HG02943 (cell line): ENCODE data around the gene ANGPTL4.
"Not testable (repeated sequence)": the region's sequence is repeated elsewhere in the genome, so short reads cannot be mapped to it uniquely, and the experiment has no call there.

Experiments used
- ATAC-seq: cut with Tn5 transposase; IDR thresholded peaks from one replicate; pipeline ENCODE4 v1.9.1; 2021; ENCODE audit warnings: mild to moderate bottlenecking, low read depth, moderate library complexity; ENCODE audit not compliant: unreplicated experiment

The ANGPTL4 gene

DNA sequence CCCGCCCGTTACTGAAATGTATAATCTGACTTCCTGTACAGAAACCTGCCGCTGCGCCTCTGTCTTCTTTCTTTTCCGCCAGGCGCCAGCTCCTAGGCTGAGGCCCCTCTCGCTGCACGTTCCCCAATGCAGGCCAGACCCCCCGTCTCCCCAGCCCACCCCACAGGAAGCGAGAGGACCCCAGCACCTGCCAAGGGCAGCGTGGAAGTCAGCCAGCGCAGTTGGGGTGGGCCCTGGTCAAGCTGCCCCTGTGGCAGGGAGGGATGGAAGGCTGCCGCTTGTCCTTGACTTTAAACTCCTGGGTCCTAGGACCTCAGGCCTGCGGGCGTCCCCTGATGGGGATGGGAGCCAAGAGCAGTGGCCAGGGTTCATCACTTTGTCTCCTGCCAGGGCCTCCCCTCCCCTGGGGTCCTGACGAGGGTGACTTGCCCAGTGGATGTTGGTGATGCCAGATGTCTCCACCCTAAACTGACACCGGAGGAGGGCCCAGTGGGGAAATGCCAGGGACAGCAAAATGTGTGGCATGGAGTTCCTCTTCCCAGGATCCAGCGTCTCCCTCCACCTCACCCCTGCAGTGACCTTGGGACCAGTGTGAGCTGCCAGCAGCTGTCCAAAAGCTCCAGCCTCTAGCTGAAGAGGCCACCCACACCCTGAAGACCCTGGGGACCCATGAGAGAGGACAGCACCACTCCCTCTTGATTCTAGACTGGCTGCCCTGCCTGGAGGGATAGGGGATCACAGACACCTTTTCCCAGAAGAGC is 40.6 kb downstream of the ANGPTL4 start:
- ATAC-seq: no peak

DNA sequence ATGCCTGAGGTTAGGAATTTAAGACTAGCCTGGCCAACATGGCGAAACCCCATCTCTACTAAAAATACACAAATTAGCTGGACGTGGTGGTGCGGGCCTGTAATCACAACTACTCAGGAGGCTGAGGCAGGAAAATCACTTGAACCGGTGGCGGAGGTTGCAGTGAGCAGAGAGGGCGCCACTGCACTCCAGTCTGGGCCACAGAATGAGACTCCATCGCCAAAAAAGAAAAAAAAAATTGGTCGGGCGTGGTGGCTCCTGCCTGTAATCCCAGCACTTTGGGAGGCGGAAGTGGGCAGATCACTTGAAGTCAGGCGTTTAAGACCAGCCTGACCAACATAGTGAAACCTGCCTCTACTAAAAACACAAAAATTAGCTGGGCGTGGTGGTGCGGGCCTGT is 46.8 kb downstream of the ANGPTL4 start:
- ATAC-seq: not testable (repeated sequence)

DNA sequence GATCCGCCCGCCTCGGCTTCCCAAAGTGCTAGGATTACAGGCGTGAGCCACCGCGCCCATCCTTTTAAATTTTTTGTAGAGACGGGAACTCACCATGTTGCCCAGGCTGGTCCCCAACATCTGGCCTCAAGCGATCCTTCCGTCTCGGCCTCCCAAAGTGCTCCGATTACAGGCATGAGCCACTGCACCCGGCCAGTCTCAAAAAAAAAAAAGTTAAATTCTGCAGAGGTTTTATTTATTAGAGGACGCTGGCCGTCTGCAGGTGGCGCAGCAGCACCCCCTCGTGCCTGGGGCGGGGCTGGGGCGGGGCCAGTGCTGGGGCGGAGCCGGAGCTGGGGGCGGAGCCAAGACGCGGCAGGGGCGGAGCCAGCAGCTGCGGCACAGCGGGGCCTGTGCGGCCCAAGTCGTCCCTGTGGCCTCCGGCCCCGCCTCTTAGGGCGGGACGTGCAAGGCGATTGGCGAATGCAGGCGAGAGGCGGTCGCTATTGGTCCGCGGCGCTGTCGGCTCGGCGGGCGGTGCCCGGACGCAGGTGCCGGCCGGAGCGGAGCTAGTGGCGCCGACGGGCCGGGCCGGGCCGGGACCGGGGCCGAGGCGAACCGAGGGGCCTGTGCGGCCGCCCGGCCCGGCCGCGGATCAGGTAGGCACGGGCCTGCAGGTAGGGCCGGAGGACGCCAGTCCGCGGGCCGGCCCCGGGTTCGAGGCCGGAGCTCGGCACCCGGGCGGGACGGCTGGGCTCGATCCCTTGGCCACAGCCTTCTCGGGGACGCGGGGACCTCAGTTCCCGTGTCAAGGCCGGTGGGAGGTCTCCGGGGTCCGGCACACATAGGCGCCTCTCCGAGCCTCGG is 49.1 kb downstream of the ANGPTL4 start, which contains the start of gene MARCHF2:
MARCHF2 (plus strand) TSS at position 523 of the 846 bp plus-strand sequence. CDS start 8,536 bp downstream, outside the sequence.
- peak; percentile 96 for ATAC-seq

DNA sequence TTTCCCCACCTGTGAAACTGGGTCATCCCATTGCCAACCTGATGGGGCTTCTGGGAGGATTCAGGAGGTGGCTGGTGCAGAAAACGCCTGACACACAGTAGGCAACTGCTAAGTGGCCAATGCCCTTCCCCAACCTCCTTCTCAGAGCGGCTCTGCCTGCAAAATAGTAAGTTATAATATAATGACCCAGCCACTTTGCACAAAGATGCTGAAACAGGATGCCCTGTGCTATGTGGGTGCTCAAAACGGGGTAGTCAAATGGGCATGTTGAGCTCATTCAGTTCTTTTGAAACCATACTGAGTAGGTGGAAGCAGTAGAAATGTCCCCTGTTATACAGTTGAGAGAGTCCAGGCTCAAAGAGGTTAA is 49.7 kb downstream of the ANGPTL4 start:
- no peak for ATAC-seq

DNA sequence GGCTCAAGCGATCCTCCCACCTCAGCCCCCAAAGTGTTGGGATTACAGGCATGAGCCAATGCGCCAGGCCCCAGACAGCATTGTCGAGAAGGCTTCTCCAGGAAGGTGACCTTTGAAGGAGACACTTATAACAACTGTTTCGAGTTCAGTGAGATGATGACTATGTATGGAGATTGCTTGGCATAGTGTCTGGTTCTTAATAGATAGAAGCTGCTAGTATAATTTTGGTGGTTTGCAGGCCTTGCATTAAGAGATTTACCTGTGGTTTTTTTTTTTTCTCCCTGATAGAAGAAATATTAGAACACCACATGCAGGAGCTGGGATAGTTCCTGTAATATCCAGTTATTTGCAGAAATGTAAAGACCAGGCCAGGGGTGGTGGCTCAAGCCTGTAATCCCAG is 52.8 kb downstream of the ANGPTL4 start:
- ATAC-seq: no peak

DNA sequence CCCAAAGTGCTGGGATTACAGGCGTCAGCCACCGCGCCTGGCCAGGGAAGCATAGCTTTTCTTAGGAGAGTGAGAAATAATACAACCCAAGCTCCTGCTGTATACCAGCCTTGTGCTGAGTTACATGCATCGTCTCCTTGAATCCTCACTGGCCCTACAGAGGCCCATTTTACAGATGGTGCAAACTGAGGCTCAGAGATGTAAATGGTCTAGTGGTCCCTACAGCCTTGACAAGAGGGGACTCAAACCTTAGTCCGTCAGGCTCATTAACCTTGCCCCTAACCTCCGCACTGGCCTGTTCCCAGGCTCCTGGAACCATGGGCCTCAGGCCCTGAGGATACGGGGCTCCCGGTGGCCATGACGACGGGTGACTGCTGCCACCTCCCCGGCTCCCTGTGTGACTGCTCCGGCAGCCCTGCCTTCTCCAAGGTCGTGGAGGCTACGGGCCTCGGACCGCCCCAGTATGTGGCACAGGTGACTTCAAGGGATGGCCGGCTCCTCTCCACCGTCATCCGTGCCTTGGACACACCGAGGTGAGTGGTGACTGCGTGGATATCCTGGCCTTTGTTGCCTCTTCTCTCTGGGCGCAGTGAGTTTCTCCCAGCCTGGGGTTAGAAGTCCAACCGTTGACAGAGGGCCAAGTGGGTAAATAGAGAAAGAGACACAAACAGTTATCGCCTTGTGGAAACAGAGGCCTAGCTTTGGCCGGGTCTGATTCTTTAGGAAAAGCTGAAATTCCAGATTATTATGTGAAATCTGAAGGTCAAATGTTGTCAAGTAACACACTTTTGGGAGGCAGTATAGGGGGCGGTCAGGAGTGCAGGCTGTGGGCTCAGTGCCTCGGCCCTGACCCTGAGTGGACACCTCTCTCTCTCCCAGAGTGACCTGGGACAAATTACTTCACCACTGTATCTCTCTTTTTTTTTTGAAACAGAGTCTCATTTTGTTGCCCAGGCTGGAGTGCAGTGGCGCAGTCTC is 57.8 kb downstream of the ANGPTL4 start:
- no peak for ATAC-seq

DNA sequence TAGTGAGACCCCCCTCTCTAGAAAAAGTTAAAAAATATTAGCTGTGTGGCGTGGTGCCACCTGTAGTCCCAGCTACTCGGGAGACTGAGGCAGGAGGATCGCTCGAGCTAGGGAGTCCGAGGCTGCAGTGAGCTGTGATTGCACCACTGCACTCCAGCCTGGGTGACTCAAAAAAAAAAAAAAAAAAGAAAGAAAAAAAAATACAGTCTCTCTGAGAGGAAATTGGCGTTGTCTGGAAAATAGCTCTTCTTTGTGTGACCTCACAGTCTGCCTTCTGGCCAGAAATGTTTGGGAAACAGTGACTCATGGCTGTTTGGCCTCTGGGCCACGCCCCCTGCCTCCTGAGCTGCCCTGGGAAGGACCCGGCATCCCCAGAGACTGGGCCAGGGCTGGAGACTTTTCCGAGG is 59.9 kb downstream of the ANGPTL4 start:
- no peak for ATAC-seq
